ENCODE measurements around the gene GUCD1. TPM values are rescaled to one million over a fixed set of nuclear protein-coding genes. Genes with fewer than 3 reads are reported as not detected.

Gene GUCD1
- total RNA-seq, 1 donor from 2014 or later: 64.9 TPM

GRCh38 chr22:24519496-24519895 is 35.4 kb downstream of the GUCD1 start:
- TF ChIP-seq, protein P1, sequence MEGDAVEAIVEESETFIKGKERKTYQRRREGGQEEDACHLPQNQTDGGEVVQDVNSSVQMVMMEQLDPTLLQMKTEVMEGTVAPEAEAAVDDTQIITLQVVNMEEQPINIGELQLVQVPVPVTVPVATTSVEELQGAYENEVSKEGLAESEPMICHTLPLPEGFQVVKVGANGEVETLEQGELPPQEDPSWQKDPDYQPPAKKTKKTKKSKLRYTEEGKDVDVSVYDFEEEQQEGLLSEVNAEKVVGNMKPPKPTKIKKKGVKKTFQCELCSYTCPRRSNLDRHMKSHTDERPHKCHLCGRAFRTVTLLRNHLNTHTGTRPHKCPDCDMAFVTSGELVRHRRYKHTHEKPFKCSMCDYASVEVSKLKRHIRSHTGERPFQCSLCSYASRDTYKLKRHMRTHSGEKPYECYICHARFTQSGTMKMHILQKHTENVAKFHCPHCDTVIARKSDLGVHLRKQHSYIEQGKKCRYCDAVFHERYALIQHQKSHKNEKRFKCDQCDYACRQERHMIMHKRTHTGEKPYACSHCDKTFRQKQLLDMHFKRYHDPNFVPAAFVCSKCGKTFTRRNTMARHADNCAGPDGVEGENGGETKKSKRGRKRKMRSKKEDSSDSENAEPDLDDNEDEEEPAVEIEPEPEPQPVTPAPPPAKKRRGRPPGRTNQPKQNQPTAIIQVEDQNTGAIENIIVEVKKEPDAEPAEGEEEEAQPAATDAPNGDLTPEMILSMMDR (IDR thresholded peaks at IDR 0.05; ENCODE audit: partially characterized antibody, unreplicated experiment): no peak
- no peaks in the 10 kb centered on the region for H3K36me3 Mint-ChIP-seq (ENCODE audit: unreplicated experiment)
- no peak for DNase-seq
- no peaks in the 10 kb centered on the region for H3K4me1 Mint-ChIP-seq (ENCODE audit: low read depth, unreplicated experiment)
- H3K4me3 Mint-ChIP-seq (ENCODE audit: unreplicated experiment): no peak overlapping the region
- H3K9me3 Mint-ChIP-seq (ENCODE audit: unreplicated experiment): peaks cover 1% of the 10 kb centered on the region
- no peaks in the 10 kb centered on the region for H3K27me3 Mint-ChIP-seq (ENCODE audit: unreplicated experiment)
- no peak overlapping the region for H3K27ac Mint-ChIP-seq (ENCODE audit: unreplicated experiment)

- Mint-ChIP-seq H3K4me1 (ENCODE audit: low read depth, unreplicated experiment) (no peaks in the 10 kb centered on the region), H3K36me3 (ENCODE audit: unreplicated experiment) (no peaks in the 10 kb centered on the region), H3K27ac (ENCODE audit: unreplicated experiment) (no peak overlapping the region), H3K27me3 (ENCODE audit: unreplicated experiment) (no peaks in the 10 kb centered on the region), H3K4me3 (ENCODE audit: unreplicated experiment) (no peak overlapping the region), H3K9me3 (ENCODE audit: unreplicated experiment) (peaks cover 1% of the 10 kb centered on the region)
- TF ChIP-seq, protein P1 (IDR thresholded peaks at IDR 0.05; ENCODE audit: partially characterized antibody, unreplicated experiment): no peak
- DNase-seq: no peak
Observed at GRCh38 chr22:24518771-24519485, 36.0 kb downstream of the GUCD1 start.

GRCh38 chr22:24518228-24518627 is 36.7 kb downstream of the GUCD1 start:
- H3K27me3 Mint-ChIP-seq (ENCODE audit: unreplicated experiment): no peaks in the 10 kb centered on the region
- H3K4me1 Mint-ChIP-seq (ENCODE audit: low read depth, unreplicated experiment): no peaks in the 10 kb centered on the region
- H3K4me3 Mint-ChIP-seq (ENCODE audit: unreplicated experiment): no peak overlapping the region
- no peak overlapping the region for H3K27ac Mint-ChIP-seq (ENCODE audit: unreplicated experiment)
- TF ChIP-seq, protein P1 (IDR thresholded peaks at IDR 0.05; ENCODE audit: partially characterized antibody, unreplicated experiment): no peak
- DNase-seq: no peak
- no peaks in the 10 kb centered on the region for H3K36me3 Mint-ChIP-seq (ENCODE audit: unreplicated experiment)
- H3K9me3 Mint-ChIP-seq (ENCODE audit: unreplicated experiment): peaks cover 1% of the 10 kb centered on the region

DNA sequence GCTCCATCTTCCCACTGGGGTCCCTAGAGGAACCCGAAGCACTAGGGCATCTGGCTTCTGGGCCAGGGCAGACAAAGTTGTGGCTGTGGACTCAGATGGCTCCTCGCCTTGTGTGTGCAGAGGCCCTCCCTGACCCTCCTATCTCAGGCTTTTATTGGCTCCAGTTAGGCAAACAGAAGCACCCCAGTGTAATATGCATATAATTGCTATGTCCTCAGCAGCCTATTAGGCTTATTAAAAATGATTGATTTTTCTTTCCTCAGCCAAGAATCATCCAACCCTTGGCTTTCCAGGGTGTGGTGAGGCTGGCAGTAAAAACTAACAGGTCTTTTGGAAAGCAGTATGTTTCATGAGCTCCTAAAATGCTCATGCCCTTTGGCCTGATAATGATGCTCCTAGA is 37.5 kb downstream of the GUCD1 start:
- TF ChIP-seq, protein P1 (IDR thresholded peaks at IDR 0.05; ENCODE audit: partially characterized antibody, unreplicated experiment): no peak
- no peak overlapping the region for H3K27ac Mint-ChIP-seq (ENCODE audit: unreplicated experiment)
- H3K9me3 Mint-ChIP-seq (ENCODE audit: unreplicated experiment): peaks cover 1% of the 10 kb centered on the region
- DNase-seq: no peak
- no peak overlapping the region for H3K4me3 Mint-ChIP-seq (ENCODE audit: unreplicated experiment)
- no peaks in the 10 kb centered on the region for H3K27me3 Mint-ChIP-seq (ENCODE audit: unreplicated experiment)
- no peaks in the 10 kb centered on the region for H3K36me3 Mint-ChIP-seq (ENCODE audit: unreplicated experiment)
- H3K4me1 Mint-ChIP-seq (ENCODE audit: low read depth, unreplicated experiment): no peaks in the 10 kb centered on the region

DNA sequence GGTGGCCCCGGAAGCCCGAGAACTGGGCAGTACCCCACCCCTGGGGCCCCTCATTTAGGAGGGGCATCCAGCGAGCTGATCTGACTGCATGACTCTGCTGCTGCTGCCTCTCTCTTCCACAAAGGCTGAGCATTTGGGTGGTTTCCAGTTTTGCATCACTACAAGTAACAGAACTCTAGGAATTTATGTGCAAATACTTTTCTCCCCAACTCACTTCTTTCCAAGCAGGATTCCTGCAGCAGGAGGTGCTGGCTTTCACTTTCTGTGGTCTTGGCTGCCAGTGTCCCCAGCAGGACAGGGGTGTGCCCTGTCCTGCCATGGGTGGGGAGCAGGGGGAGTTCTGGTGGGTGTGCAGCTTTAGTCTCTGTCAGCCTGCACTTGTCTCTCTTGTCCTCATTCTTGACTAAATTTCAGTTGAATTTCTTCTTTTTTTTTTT is 38.6 kb downstream of the GUCD1 start:
- no peaks in the 10 kb centered on the region for H3K36me3 Mint-ChIP-seq (ENCODE audit: unreplicated experiment)
- H3K27ac Mint-ChIP-seq (ENCODE audit: unreplicated experiment): no peak overlapping the region
- no peak for DNase-seq
- peaks cover 4% of the 10 kb centered on the region for H3K4me1 Mint-ChIP-seq (ENCODE audit: low read depth, unreplicated experiment)
- no peak overlapping the region for H3K4me3 Mint-ChIP-seq (ENCODE audit: unreplicated experiment)
- TF ChIP-seq, protein P1 (IDR thresholded peaks at IDR 0.05; ENCODE audit: partially characterized antibody, unreplicated experiment): no peak
- H3K27me3 Mint-ChIP-seq (ENCODE audit: unreplicated experiment): no peaks in the 10 kb centered on the region
- peaks cover 1% of the 10 kb centered on the region for H3K9me3 Mint-ChIP-seq (ENCODE audit: unreplicated experiment)
